Spinal cord (tissue), 10 donors: ENCODE measurements around the gene DSG2. TPM values are rescaled to one million over a fixed set of nuclear protein-coding genes. Genes with fewer than 3 reads are reported as not detected.
"Not testable (repeated sequence)": the region's sequence is repeated elsewhere in the genome, so short reads cannot be mapped to it uniquely, and the experiment has no call there.

Experiments used
- DNase-seq, 6 donors: peaks; one replicate each; pipeline versions ENCODE4 v3.0.0 to v3.0.0-alpha.2; 2013 to 2015; ENCODE audit warnings: low spot score in 6 of 6, low read depth in 4 of 6
- H3K27ac ChIP-seq: one replicate; pipeline ENCODE4 v1.5.1; 2013; ENCODE audit warnings: low read depth, low read length, control low read depth
- H3K27me3 ChIP-seq: one replicate; pipeline ENCODE4 v1.6.1; 2013; ENCODE audit warnings: low read length; ENCODE audit not compliant: control insufficient read depth, insufficient read depth
- H3K36me3 ChIP-seq: one replicate; pipeline ENCODE4 v1.6.1; 2013; ENCODE audit warnings: low read length; ENCODE audit not compliant: control insufficient read depth, insufficient read depth
- H3K4me1 ChIP-seq: one replicate; pipeline ENCODE4 v1.6.1; 2013; ENCODE audit warnings: low read length; ENCODE audit not compliant: control insufficient read depth, insufficient read depth
- H3K4me3 ChIP-seq: one replicate; pipeline ENCODE4 v1.5.1; 2013; ENCODE audit warnings: low read depth, low read length, control low read depth
- H3K9me3 ChIP-seq: one replicate; pipeline ENCODE4 v1.6.1; 2013; ENCODE audit warnings: low read length; ENCODE audit not compliant: control insufficient read depth, insufficient read depth
- WGBS: methylation state at CpG from one replicate; pipeline ENCODE4 v1.1.5; 2013; ENCODE audit warnings: missing lambda C conversion rate; ENCODE audit not compliant: insufficient coverage; 5-methylcytosine and 5-hydroxymethylcytosine counted together
- polyA plus RNA-seq, 2 donors: library from polyadenylated mRNA; unstranded; fragments of 120-200 nt; gene quantifications; one replicate each; pipeline ENCODE4 v1.2.1, GENCODE V29; 2013; ENCODE audit not compliant: insufficient read length in 2 of 2
- total RNA-seq, 2 donors: library from RNA; depleted of rRNA in 1 of 2; stranded (reverse); fragments of 120-200 nt in 1 of 2; fragments of >200 nt in 1 of 2; gene quantifications; one replicate each; pipeline versions ENCODE4 v1.2.3 to v1.2.4, GENCODE V29; 2013 to 2014
- donor health status: healthy.

The DSG2 gene
- total and polyA plus RNA-seq, 4 donors = 1.3 to 34.2 (median 9.3) TPM

DNA sequence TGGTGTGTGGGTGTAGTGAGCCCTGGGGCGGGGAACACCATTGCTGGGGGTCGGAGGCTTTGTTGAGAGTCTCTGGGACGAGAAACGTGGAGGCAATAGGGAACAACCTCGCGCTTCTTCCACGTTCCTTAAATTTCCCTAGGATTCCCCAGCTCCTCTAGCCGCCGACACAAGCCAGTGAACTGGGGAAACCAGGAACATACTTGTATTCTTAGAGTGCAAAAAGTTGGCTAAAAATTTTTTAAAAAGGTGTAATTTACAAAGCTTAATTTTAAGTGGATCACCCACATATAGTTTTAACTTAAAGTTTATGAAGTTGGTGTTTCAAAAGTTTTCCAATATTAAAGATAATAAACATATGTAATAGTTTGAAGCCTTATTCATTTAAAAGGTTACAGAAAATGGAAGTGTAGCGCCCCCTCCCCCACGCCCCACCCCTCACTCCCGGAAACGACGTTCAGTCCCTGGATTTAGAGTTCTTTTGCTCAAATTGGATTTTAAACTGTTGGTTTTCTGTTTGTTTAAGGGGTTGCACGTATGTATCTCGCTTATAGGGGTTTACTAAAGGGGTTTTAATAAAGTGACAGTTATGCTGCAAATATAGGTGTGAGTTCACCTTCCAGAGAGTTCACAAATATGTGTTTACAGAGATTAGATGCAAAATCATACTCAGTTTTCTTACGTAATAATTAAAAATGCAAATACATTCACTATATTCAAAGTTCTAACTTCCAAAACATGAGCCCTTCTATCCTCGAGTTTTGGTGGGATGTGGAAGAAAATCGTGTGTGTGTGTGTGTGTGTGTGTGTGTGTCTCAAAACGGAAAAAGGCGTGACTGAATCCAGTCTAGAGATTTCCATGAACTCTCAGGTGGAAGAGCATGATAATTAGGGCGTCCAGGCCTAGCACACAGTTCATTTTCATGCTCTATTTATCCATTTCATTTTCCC lies 872 bp downstream of the DSG2 start:
- peak in 1 of 6 donors; percentile 10 for DNase-seq
- H3K4me3 ChIP-seq = peak overlapping the region; percentile 71
- 50% methylated on average over 1 of the region's 22 CpGs for WGBS
- no peak overlapping the region for H3K27ac ChIP-seq
- H3K4me1 ChIP-seq = peaks cover 11% of the 10 kb centered on the region
- H3K36me3 ChIP-seq = no peaks in the 10 kb centered on the region
- H3K27me3 ChIP-seq = peaks cover 11% of the 10 kb centered on the region
- H3K9me3 ChIP-seq = no peaks in the 10 kb centered on the region

DNA sequence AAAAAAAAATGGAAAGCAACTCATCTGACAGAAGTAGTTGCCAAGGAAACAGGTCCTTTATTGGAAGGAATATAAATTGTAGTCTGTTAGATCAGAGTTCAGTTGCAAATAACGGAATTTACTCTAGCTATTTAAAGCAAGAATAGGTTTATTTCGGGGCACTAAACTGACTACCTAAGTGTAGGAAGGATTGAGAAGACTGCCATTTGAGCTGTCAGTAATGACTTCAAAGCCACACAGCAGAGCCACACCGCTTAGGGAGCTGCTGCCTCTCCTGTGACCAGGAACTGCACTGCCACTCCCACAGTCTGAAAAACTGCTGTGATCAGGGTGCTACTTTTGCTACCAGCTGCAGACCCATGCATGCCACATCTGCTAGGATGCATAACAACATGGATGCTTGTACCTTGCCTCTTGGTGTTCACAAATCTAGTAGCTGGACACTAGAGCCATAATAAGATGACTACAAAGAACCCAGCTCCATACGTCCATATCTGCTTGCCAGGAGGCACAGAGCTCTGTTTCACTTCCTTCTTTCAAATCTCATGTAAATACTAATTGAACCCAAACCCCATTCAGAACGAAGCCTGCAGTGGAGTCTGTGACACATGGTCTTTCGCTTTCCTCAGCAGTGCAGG lies 2.2 kb downstream of the DSG2 start:
- H3K9me3 ChIP-seq = no peaks in the 10 kb centered on the region
- peaks cover 11% of the 10 kb centered on the region for H3K4me1 ChIP-seq
- H3K27me3 ChIP-seq = peaks cover 11% of the 10 kb centered on the region
- H3K36me3 ChIP-seq = no peaks in the 10 kb centered on the region
- 43% methylated on average over 2 of the region's 6 CpGs for WGBS
- no peak overlapping the region for H3K27ac ChIP-seq
- DNase-seq = peak in 2 of 6 donors; percentile 13 to 39
- no peak overlapping the region for H3K4me3 ChIP-seq

DNA sequence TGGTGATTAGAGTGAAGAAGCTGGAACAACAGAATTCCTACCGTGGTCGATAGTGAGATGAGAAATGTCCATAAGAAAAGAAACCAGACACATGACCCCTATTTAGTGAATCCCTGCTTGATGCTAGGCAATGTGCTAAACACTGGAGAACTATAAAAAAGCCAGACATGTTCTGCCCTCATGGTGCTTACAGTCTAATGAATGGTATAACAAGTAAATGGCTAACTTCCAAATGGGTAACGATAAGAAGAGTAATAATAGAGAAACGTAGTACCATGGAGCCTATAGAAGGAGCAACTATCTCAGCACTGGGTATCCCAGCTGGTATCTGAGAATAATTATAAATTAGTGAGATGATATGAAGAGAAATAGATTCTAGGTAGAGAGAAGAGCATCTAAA lies 5.0 kb downstream of the DSG2 start:
- H3K27ac ChIP-seq = no peak overlapping the region
- WGBS = 100% methylated on average over 2 of the region's 4 CpGs
- no peaks in the 10 kb centered on the region for H3K36me3 ChIP-seq
- H3K9me3 ChIP-seq = no peaks in the 10 kb centered on the region
- no peak overlapping the region for H3K4me3 ChIP-seq
- no peak for DNase-seq
- H3K4me1 ChIP-seq = peaks cover 5% of the 10 kb centered on the region
- peaks cover 11% of the 10 kb centered on the region for H3K27me3 ChIP-seq

DNA sequence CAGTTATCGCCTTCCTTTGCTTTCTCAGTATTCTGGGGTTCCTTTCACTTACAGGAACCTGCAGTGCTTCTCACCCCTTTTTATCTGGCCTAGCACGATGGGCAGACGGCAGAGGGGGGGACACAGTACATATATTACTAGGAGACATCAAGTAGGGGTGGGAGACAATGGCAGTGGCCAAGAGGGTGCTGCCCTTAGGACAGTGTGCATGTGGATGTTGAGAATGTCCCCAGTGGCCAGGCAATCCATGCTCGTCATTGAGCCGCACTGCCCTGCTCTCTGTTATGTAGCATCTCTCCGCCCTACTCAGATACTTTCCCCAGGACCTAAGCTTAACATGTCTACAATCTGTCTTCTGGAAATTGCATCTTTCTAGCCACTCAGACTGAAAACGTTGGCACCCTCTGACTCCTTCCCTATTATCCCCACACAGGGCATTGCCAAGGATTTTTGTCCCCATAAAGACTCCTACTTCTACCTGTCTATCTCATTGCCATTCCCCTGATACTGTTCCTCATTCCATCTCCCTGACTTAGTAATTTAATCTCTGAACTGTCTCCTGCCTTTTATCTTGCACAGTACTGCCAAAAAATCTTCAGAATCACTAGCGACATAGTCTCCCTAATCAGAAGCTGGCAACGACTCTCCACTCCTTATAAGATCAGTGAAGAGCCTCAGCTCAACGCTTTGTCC lies 6.6 kb downstream of the DSG2 start:
- WGBS = 94% methylated on average over 8 of the region's 10 CpGs
- no peak overlapping the region for H3K4me3 ChIP-seq

DNA sequence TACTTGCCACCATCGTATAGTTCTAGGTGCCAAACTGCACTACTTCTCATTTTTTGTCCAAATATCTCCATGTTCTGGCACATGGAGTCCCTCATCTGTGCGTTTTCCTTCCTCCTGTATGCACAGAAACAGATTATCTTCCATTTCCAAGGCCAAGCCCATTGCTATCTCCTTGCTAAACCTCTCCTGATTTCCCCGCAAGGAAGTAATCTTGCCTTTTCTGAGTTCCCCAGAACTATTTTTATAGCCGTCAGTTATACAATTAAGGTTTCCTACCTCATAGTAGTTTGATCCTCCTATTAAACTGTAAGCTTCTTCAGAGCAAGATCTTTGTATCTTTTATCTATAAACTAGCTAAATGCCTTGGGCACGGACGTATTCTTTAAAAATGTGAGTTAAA lies 7.2 kb downstream of the DSG2 start:
- DNase-seq = no peak
- 87% methylated on average over 4 of the region's 6 CpGs for WGBS
- Histone ChIP-seq H3K4me1 (no peaks in the 10 kb centered on the region), H3K27me3 (no peaks in the 10 kb centered on the region), H3K9me3 (no peaks in the 10 kb centered on the region), H3K36me3 (no peaks in the 10 kb centered on the region), H3K27ac (no peak overlapping the region), H3K4me3 (no peak overlapping the region)

More for the DNA sequence above, 6.6 kb downstream of the DSG2 start:
- H3K27ac ChIP-seq = no peak overlapping the region
- DNase-seq = no peak
- no peaks in the 10 kb centered on the region for H3K9me3 ChIP-seq
- H3K27me3 ChIP-seq = peaks cover under 1% of the 10 kb centered on the region
- H3K4me1 ChIP-seq = no peaks in the 10 kb centered on the region
- no peaks in the 10 kb centered on the region for H3K36me3 ChIP-seq

DNA sequence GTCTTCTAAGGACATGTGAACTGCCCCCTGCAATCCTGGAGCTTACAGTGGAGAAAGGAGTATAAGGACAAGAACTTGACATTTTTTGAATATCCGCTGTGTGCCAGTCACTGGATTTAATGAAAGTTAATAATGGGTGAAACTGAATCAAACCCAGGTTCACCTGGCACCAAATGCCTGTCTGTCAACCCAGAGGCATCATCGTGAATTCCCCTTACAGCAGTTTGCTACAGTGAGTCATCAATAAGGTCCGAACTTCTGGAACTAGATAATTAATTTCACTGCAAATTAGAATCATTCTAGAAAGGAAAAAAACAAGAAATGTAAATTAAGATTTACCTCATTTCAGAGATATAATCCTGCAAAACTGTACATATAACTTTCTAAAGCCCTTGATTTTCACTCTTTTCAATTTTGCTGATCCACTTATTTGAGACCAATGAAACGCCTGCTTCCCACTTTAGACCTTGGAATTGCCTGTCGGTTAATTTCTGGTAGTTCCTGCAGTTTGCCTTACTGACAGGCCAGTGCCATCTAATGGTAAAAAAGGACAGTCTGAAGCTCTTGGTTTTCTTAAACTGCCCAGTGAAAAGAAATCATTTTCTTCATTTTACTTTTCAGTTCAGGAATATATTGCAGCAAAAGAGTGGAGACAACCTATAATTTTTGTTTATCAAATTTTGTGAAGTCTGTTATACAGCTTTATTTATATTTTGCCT lies 8.2 kb downstream of the DSG2 start:
- Histone ChIP-seq H3K27ac (no peak overlapping the region), H3K4me1 (no peaks in the 10 kb centered on the region), H3K4me3 (no peak overlapping the region), H3K36me3 (no peaks in the 10 kb centered on the region), H3K27me3 (no peaks in the 10 kb centered on the region), H3K9me3 (no peaks in the 10 kb centered on the region)
- 75% methylated on average over 2 of the region's 5 CpGs for WGBS
- DNase-seq = peak in 2 of 6 donors; percentile 36 to 43

DNA sequence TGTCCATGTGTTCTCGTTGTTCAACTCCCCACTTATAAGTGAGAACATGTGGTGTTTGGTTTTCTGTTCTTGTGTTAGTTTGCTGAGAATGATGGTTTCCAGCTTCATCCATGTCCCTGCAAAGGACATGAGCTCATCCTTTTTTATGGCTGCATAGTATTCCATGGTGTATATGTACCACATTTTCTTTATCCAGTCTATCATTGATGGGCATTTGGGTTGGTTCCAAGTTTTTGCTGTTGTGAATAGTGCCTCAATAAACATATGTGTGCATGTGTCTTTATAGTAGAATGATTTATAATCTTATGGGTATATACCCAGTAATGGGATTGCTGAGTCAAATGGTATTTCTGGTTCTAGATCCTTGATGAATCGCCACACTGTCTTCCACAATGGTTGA lies 9.1 kb downstream of the DSG2 start:
- H3K27me3 ChIP-seq, H3K9me3 ChIP-seq, H3K4me1 ChIP-seq, H3K36me3 ChIP-seq, DNase-seq, H3K4me3 ChIP-seq, H3K27ac ChIP-seq: not testable (repeated sequence)
- WGBS = no CpG with 5 or more reads among the region's 2 CpGs

DNA sequence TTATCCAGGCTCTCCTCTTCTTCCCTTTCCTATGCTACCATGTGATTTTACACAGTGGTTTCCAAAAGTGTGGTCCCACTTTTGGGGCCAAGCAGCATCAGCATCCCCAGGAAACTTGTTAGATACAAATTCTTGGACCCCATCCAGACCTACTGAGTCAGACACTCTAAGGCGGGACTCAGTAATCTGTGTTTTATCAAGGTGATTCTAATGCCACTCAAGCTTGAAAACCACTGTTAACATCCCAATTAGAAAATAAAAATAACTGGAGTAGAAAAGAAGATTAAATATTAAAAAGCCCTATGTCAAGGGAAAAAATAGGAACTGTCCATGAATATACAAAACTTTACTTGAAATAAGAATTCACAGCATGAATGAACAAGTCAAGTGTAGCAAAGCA lies 10.8 kb downstream of the DSG2 start:
- H3K27me3 ChIP-seq = no peaks in the 10 kb centered on the region
- H3K4me3 ChIP-seq = no peak overlapping the region
- no peaks in the 10 kb centered on the region for H3K36me3 ChIP-seq
- no peak overlapping the region for H3K27ac ChIP-seq
- no peaks in the 10 kb centered on the region for H3K4me1 ChIP-seq
- DNase-seq = no peak
- WGBS = no CpG with 5 or more reads among the region's 1 CpG
- H3K9me3 ChIP-seq = no peaks in the 10 kb centered on the region

DNA sequence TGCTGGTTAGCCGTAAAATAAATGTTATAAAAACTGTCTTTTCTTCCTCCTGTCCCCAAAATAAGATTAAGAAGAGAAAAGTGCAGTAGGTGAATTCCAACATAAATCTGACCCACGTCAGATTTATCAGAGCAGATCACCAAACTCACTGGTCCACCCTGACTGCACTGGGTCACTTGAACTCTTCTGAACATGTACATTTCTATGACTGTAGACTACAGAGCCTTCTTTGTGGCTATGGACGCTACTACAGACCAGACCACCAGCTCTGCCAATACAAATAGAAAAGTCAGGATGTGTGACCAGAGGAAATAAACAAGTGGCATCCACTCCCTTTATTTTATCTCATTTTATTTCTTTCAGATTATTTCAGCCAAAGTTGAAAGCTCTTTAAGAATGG lies 11.6 kb downstream of the DSG2 start:
- no peaks in the 10 kb centered on the region for H3K9me3 ChIP-seq
- no peaks in the 10 kb centered on the region for H3K36me3 ChIP-seq
- no peak for DNase-seq
- no peak overlapping the region for H3K27ac ChIP-seq
- WGBS = 60% methylated on average over 1 of the region's 3 CpGs
- H3K4me1 ChIP-seq = no peaks in the 10 kb centered on the region
- H3K27me3 ChIP-seq = no peaks in the 10 kb centered on the region
- H3K4me3 ChIP-seq = no peak overlapping the region
